RPMI7951 (cell line): ENCODE results near the gene NSUN7. TPM values are rescaled to one million over a fixed set of nuclear protein-coding genes. Genes with fewer than 3 reads are reported as not detected.
A peak's percentile ranks its signal among the peaks of the same experiment; 100 is the strongest.
"Not testable (repeated sequence)": the region's sequence is repeated elsewhere in the genome, so short reads cannot be mapped to it uniquely, and the experiment has no call there.

Experiments
- DNase-seq: peaks from one replicate; pipeline ENCODE4 v3.0.0-alpha.2; 2012; ENCODE audit warnings: low read depth
- total RNA-seq: library from RNA; depleted of rRNA; stranded (reverse); fragments of >200 nt; shearing (Covaris generic); gene quantifications from 2 replicates; pipeline ENCODE4 v1.2.3, GENCODE V29; 2014; rRNA removed

Gene NSUN7
- total RNA-seq, result 0.24 and 0.39 TPM in 2 replicates

DNA sequence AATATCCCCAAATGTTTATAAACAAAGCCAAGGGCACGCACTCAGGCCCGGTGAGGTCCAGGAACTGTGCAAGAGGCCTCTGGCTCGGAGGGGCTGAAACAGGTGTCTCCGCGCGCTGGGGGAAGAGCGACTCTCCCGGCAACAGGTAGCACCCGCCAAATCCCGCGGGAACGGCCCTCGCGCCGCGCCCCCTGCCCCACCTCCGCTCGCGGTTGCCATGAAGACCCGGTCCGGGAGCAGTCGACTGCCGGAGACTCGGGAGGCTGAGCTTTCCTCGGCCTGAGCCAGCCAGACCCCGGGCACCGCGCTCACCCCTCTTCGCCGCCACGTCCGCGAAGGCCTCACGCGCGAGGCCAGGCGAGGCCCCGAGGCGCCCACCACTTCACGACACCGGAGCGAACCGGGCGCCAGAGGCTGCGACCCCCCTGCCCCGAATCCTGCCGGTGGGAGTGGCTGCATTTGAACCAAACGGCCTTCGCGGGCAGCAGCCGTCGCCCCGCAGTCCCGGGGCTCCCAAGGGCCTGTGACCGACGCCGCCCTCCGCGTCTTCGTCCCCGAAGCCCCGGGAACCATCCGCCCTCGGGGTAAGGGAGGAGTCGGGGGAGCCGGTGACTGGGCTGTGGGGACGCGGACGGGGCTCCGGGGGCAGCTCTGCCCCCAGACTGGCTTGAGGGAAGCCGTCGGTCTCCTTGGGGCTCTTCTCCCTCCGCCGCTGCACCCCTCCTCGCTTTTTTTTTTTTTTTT is at the start of gene NSUN7:
NSUN7 (plus strand) TSS at position 239 of the 744 bp plus-strand sequence. CDS start 739 bp downstream, outside the sequence.
- no peak for DNase-seq

DNA sequence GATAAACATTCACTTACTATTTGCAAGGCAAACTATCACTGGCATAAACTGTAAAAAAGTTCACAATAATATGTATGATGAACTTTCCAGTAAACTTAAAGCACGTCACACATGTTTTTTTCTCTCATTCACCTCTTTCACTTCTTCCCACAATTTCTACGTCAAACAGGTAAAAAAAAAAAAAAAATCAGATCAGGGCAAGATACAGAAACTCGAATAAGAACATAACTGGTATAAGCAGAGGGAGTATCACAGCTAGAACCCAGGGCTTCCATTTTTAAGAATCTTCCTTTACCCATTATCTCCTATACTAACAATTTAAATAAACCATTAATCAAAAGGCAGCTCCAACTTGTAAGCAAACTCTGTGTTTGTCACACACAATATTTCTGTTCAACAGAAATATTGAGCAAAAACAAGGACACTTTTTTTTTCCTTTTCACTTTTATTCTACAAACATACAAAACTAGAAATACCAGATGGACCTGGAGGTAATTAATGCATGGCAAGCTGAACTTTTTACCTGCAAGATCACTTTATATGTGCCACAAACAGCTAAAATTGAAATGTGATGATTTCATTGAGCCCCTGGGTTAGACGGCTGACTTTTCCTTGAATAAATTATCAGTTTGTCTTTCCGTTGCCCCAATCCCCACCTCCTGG is 47.5 kb upstream of the NSUN7 start:
- DNase-seq, result no peak

- DNase-seq, result no peak
These were observed 47.0 kb upstream of the NSUN7 start for GRCh38 chr4:40702800-40703151.

DNA sequence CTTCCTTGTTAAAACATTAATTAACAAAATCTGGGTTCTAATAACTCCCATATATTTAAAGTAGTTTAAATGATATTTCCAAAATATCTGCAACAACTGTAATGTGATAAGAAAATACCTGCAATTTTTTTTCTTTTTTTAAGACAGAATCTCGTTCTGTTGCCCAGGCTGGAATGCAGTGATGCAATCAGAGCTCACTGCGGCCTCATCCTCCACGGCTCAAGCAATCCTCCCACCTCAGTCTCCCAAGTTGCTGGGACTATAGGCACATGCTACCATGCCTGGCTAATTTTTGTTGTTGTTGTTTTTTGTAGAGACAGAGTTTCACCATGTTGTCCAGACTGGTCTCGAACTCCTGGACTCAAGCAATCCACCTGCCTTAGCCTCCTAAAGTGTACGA is 45.7 kb upstream of the NSUN7 start:
- no peak for DNase-seq

DNA sequence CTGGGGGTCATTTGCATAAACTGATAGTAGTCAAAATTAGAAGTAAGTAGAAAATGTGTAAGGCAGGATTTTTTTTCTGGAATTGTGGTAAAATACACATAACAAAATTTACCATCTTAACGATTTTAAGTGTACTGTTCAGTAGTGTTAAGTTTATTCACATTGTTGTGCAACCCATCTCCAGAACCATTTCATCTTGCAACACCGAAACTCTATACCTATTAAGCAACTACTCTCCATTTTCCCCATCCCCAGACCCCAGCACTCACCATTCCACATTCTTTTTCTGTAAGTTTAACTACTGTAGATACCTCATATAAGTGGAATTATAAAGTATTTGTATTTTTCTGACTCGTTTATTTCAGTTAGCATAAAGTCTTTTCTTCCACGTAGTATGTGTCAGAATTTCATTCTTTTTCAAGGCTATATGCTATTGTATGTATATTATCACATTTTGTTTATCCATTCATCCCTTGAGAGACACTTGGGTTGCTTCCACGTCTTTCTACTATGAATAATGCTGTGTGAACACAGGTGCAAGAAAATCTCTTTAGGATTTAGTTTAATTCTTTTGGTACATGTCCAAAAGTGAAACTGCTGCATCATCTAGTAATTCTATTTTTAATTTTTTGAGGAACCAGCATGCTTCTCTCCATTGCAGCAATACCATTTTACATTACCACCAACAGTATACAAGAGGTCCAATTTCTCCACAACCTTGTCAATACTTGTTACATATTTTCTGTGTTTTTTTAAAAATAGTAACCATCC is 39.1 kb upstream of the NSUN7 start:
- DNase-seq, result no peak

DNA sequence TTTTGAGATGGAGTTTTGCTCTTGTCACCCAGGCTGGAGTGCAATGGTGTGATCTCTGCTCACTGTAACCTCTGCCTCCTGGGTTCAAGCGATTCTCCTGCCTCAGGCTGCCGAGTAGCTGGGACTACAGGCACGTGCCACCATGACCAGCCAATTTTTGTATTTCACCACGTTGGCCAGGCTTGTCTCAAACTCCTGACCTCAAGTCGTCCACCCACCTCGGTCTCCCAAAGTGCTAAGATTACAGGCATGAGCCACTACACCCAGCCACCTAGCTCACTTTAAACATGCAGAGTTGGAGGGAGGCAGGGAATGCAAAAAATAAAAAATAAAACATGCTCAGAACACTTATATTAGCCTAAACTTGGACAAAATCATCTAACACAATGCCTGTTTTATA is 36.8 kb upstream of the NSUN7 start:
- DNase-seq, result not testable (repeated sequence)

- no peak for DNase-seq
These were observed 36.0 kb upstream of the NSUN7 start for GRCh38 chr4:40713798-40714197.

DNA sequence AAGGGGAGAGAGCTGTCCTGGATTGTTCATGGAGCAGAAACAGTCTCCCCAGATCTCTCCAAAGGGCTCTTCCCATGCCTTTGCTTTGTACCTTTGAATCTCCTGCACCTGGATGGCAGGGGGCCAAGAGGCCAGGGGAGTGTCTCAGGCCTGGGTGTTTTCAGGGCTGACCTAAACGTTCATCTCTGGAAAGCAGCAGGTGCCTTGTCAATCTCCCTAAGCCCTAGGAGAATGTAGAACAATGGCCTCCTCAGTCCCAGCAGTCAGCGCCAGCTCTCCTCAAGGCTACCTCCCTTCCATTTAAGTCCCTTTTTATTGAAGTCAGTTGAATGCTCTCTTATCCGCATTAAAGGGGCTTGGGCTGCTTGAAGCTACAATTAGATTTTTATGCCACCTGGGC is 31.2 kb upstream of the NSUN7 start:
- no peak for DNase-seq

GRCh38 chr4:40719008-40719623 is 30.6 kb upstream of the NSUN7 start:
- DNase-seq, result peak; percentile 51

- no peak for DNase-seq
These were observed 29.4 kb upstream of the NSUN7 start for GRCh38 chr4:40720351-40720750.

- DNase-seq, result no peak
These were observed 28.8 kb upstream of the NSUN7 start for GRCh38 chr4:40720916-40721315.

- DNase-seq, result peak; percentile 6
These were observed 28.0 kb upstream of the NSUN7 start for GRCh38 chr4:40721730-40722171.

- DNase-seq, result no peak
These were observed 27.1 kb upstream of the NSUN7 start for GRCh38 chr4:40722576-40723161.

DNA sequence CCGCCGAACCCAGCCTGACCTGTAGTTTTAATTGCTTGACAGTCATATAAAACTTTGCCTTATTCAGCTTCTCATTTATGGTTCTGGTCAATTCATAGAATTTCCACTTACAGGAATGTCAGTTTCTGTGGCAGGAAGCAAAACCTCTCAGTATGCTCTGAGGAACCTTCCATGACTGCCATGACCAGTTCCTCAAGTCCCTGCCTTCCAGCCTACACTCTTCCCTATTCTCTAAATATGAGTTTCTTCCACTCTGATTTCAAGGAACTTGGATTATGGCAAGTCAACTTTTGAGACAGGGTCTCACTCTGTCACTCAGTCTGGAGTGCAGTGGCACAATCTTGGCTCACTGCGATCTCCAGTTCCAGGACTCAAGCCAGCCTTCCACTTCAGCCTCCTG is 26.0 kb upstream of the NSUN7 start:
- no peak for DNase-seq

DNA sequence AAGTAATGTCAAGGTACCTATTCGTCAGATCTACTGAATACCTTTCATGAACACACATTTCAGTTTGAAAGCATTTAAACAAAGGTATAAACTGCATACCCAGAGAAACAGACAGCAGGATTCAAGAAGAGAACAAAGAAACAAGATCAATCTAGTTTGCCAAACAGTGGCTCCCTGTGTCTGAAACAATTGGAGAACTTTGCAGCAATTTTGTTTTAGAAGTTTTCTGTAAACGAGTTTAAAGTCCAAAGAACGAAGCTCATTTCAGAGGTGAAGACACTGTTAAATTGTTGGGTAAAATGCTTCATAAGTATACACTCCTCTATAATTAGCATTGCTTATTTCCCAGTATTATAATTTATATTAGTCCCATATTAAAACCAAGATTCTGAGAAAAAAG is 21.4 kb upstream of the NSUN7 start:
- no peak for DNase-seq

DNA sequence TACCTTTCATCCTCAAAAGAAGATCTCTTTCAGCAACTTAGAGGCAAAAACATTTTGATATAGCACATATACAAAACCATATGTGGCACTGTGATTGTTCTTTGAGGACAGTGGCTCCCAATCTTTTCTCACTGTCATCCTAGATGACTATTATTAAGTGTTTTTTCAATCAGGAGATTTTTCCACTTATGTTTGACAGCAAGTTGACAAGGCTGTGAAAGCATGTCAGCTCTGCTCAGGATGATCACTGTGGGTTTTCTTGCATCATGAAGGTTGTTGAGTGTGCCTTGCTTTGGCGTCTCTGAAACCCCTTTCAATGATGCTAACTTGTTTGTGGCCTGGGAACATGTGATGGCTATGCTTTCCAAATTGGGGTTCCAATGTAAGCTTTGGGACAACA is 20.2 kb upstream of the NSUN7 start:
- no peak for DNase-seq

- no peak for DNase-seq
These were observed 19.6 kb upstream of the NSUN7 start for GRCh38 chr4:40730091-40730679.

- no peak for DNase-seq
These were observed 18.4 kb upstream of the NSUN7 start for GRCh38 chr4:40731361-40731760.

- DNase-seq, result no peak
These were observed 17.9 kb upstream of the NSUN7 start for GRCh38 chr4:40731792-40732245.

- DNase-seq, result no peak
These were observed 16.0 kb upstream of the NSUN7 start for GRCh38 chr4:40733752-40734151.

- DNase-seq, result no peak
These were observed 15.3 kb upstream of the NSUN7 start for GRCh38 chr4:40734497-40734896.
